HG02588 (cell line): ENCODE measurements around the gene PRSS57.
"Not testable (repeated sequence)": the region's sequence is repeated elsewhere in the genome, so short reads cannot be mapped to it uniquely, and the experiment has no call there.

ENCODE experiments used
- ATAC-seq: cut with Tn5 transposase; IDR thresholded peaks from one replicate; pipeline ENCODE4 v1.9.1; 2021; ENCODE audit warnings: mild to moderate bottlenecking, moderate library complexity; ENCODE audit not compliant: unreplicated experiment

The PRSS57 gene

DNA sequence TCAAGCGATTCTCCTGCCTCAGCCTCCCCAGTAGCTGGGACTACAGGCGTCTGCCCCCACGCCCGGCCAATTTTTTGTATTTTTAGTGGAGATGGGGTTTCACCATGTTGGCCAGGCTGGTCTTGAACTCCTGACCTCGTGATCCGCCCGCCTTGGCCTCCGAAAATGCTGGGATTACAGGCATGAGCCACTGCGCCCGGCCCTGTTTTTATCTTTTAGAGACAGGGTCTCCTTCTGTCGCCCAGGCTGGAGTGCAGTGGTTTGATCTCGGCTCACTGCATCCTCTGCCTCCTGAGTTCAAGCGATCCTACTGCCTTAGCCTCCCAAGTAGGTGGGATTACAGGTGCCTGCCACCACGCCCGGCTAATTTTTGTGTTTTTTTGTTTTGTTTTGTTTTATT lies 3.3 kb upstream of the PRSS57 start:
- not testable (repeated sequence) for ATAC-seq

DNA sequence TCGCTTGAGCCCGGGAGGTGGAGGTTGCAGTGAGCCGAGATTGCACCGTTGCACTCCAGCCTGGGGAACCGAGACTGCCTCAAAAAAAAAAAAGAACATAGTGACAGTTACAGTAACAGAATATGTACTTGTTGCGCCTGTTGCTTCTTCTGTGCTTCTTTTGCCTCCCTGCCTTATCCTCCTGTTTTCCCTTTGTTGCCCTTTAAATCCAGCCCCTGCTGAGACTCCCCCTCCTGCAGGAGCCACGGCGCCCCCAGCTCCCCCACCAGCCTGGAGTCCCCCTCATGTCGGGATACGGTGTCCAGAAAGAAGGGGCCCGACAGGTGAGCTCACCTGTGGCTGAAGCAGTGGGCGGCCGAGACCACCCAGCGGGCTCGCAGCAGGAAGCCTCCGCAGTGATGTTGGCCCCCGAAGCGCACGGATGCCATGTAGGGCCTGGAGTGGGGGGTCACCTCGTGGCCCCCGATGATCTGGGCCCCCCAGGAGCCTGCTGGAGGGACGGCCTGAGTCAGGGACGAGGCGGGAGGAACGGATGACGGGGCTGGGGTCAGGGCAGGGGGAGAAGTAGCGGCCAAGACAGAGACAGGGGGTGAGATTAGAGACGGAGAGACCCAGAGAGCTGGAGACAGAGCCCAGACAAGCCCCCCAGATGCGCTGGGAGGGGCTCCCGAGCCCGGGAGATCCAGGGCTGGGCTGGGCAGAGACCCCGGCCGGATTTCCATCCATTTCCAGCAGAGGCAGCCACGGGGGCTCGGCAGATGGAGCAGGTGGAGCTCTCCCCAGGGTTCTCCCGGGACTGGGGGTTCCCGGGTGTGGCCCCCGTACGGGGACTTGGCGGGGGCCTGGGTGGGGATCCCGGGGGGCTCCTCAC lies 536 bp downstream of the PRSS57 start:
- no peak for ATAC-seq

DNA sequence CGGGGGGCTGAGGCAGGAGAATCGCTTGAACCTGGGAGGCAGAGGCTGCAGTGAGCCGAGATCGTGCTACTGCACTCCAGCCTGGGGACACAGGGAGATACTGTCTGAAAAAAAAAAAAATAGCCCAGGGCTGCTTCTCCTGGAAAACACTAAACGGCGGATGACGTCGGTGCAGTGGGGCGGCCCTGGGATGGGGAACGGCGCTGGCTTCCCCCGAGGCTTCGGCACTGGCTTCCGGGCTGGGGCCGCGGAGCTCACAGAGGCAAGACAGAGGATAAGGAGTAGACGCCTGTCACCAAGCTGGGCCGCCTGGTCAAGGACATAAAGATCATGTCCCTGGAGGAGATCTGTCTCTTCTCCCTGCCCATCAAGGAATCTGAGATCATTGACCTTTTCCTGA lies 5.0 kb downstream of the PRSS57 start:
- ATAC-seq: no peak

DNA sequence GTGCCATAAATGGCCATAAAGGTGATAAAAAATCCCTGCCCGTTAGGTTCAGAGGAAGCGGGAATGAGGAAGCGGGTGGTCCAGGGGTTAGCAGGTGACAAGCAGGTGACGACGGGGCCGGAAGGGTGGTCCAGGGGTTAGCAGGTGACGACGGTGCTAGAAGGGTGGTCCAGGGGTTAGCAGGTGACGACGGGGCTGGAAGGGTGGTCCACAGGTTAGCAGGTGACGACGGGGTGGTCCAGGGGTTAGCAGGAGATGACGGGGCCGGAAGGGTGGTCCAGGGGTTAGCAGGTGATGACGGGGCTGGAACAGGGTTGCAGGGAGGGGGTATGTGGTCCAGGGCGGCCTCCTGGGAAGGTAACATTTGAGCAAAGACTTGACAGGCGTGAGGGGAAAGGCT lies 6.3 kb downstream of the PRSS57 start:
- ATAC-seq: no peak

DNA sequence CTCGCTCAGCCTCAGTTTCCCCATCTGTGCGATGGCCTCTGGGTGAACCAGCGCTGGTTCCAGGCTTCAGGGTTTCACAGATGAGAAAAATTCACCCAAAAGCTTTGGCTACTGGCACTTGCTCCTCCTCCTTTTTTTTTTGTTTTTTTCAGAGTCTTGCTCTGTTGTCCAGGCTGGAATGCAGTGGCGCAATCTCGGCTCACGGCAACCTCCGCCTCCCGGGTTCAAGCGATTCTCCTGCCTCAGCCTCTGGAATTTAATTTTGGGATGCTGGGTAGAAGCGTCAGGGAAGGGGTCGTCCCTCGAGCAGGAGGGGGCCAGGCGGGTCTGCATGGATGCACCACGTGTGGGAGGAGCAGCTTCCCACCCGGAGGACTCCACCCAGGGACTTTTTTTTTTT lies 7.0 kb downstream of the PRSS57 start:
- no peak for ATAC-seq

DNA sequence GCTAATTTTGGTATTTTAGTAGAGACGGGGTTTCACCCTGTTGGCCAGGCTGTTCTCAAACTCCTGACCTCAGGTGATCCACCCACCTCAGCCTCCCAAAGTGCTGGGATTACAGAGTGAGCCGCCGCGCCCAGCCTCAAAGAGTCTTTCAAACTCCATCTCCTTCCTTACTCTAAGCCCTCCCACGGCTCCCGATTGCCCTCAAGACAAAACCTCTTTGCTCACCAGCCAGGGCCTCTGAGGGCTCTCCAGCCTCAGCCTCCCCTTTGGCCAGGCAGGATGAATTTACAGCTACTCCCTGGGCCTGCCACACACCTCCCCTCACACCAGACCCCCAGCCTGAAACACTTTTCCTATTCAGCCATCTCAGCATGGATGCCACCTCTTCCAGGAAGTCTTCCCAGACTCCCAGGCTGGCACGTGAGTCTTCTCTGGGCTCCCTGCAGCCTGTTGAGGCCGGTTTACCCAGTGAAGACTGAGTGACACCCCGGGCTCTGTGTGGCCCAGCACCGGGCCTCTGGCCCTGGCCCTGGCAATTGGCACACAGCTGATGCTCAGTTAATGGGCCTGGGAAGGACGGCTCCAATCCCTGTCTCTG lies 7.6 kb downstream of the PRSS57 start:
- no peak for ATAC-seq

DNA sequence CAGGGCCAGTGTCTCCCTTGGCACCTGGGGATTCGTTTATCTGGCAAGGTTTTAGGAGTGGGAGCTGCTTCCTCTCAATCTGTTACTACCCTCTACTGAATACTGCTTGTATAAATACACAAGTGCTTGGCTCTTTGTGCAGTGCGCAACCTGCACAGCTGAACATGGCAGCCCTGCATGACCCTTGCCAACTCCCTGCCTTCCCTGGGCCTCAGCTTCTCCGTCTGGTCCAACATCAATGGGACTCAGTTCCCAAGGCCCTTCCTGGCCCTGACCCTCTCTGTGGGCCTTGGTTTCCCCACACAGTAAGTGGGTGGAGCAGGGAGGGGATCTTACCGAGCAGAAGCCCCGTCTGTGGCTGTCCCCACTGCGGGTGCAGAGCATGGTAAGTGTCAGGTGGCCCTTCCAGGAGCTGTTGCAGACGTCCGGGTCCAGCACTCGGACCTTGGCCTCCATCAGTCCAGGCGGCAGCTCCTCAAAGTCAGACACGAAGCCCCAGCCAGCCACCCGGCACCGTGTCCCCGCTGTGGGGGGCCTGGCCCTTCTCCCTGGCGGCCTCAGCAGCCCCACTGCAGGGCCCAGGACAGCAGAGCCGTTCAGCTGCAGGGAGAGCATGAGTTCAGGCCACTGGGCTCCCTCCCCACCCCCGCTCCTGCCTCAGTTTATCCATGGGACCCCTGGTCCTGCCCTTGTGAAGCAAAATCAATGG lies 8.5 kb downstream of the PRSS57 start:
- ATAC-seq: no peak

DNA sequence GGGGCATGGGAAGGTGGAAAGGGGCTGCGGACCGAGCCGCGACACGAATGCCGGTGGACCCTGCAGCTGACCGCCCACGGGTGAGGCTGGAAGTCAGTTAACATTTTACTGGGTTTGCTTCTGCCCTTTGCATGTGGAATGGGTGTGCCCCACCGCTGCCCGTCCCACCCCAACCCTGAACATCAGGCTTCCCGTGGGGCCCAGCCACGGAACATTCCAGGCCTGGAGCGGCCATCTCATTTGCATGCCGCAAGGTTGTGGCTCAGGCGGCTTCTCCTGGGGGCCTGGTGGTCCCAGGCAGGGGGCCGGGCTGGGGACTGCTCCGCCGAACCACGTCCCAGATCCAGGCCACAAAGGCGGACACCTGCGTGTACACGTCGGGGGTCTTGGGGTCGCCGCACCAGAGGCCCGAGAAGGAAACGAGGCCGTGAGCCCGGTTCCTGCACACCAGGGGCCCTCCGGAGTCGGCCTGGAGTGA lies 9.8 kb downstream of the PRSS57 start:
- no peak for ATAC-seq

DNA sequence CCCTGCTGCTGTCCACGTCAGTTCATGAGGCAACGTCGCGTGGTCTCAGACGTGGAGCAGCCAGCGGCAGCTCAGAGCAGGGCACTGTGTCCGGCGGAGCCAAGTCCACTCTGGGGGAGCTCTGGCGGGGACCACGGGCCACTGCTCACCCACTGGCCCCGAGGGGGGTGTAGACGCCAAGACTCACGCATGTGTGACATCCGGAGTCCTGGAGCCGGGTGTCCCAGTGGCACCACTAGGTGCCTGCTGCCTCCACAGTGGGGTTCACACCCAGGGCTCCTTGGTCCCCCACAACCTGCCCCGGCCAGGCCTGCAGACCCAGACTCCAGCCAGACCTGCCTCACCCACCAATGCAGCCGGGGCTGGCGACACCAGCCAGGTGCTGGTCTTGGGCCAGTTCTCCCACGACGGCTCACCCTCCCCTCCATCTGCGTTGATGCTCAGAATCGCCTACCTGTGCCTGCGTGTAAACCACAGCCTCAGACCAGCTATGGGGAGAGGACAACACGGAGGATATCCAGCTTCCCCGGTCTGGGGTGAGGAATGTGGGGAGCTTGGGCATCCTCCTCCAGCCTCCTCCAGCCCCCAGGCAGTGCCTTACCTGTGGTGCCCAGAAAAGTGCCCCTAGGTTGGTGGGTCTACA lies 12.5 kb downstream of the PRSS57 start:
- no peak for ATAC-seq

DNA sequence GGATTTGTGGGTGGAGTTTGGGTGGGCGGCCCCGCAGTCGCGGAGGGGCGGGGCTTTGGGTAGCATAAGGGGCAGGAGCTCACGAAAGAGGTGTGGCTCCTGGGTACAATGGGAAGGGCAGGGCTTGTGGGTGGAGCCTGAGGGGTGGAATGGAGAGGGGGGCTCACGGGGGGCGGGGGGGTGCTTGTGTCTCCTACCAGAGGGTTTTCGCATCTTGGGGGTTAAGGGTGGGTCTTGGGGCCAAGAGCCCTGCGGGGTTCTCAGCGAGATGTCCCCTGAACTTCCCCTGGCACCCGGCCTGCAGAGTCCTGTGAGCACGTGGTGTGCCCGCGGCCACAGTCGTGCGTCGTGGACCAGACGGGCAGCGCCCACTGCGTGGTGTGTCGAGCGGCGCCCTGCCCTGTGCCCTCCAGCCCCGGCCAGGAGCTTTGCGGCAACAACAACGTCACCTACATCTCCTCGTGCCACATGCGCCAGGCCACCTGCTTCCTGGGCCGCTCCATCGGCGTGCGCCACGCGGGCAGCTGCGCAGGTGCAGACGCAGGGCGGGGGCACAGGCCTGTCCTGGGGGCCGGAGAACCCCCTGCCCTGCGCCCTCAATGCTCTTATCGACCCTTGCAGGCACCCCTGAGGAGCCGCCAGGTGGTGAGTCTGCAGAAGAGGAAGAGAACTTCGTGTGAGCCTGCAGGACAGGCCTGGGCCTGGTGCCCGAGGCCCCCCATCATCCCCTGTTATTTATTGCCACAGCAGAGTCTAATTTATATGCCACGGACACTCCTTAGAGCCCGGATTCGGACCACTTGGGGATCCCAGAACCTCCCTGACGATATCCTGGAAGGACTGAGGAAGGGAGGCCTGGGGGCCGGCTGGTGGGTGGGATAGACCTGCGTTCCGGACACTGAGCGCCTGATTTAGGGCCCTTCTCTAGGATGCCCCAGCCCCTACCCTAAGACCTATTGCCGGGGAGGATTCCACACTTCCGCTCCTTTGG lies 13.9 kb downstream of the PRSS57 start:
- ATAC-seq: no peak

DNA sequence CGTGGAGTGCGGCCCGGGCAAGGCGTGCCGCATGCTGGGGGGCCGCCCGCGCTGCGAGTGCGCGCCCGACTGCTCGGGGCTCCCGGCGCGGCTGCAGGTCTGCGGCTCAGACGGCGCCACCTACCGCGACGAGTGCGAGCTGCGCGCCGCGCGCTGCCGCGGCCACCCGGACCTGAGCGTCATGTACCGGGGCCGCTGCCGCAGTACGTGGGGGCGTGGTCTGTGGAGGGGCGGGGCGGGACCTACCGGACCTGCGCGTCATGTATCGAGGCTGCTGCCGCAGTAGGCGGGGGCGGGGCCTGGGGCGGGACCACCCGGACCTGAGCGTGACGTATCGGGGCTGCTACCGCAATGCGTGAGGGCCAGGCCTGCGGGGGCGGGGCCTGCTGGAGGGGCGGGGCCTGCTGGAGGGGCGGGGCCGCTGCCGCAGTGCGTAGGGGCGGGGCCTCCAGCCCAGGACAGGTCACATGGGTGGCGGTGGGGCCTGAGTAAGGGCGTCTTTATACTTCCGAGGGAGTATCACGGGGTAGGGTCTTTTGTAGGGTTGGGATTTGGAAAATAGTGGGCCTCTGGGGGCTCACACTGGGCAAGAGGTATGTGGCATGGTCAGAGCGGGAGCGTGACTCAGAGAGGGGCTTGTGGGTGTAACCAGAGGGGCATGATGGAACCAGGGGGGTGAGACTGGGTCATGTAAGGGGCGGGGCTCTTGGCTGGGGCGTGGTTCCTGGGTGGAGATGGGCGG lies 14.8 kb downstream of the PRSS57 start:
- peak; percentile 63 for ATAC-seq

DNA sequence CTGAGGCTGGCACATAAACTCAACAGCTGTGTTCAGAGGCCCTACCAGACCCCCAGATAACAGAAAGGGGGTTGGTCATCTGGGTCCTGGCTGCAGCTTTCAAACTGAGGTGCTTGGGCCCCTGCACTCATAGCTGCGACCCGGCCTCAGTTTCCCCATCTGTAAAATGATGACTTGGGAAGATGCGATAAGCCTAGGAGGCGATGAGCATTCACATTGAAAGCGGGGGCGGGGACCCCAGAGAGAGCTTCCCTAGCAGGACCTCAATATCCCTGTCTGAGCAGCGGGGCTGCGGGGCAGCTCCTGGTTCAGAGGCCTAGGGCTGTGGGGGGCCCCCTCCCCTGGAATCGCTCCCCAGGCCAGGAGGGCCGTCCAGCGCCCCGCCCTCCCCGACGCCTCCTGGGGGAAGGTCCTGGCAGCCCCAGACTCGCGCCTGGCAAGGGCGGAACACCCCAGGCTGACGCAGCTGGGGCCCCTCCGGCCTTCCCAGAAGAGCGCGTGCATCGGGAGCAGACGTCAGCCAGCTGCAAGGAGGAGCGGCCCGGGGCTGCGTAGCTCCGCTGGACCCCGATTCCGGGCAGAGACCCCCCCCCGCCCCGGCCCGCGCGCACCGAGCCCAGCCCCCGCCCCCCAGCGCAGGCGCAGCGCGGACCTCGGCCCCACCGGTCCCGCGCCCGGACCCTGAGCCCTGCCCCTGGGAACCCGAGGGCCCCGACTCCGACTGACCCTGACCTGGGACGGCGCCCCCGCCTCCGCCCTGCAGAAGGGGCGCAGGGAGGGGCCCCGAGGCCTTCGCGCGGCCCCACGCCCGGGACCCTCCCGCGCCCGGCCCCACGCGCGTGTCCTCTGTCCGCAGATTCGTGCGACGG lies 15.6 kb downstream of the PRSS57 start:
- peak; percentile 16 for ATAC-seq

DNA sequence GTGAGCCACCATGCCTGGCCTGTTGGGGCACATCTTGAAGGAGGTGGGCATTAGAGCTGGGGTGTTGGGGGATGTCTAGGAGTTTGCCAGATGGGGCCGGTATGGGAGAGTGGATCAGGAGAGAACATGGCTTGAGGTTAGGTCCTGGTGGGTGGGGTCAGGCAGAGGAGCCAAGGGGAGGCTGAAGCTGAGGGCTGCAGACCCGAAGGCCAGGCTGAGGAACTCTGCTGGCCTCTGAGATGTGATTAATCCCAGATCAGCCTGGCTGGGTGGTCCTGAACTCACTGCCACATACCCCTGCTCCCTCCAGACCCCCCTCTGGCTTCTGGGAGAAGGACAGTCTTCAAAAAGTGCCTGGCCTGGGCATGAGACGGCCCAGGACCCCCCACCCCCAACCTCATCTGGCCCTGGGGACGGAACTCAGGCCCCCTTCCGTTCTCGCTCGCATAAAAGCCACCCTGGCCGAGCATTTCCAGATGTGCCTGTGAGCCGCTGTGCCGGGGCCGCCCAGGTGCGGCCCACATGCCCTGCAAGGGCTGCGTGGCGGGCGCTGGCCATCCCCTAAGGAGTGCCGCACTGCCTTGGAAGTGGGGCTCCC lies 16.4 kb downstream of the PRSS57 start:
- ATAC-seq: no peak

DNA sequence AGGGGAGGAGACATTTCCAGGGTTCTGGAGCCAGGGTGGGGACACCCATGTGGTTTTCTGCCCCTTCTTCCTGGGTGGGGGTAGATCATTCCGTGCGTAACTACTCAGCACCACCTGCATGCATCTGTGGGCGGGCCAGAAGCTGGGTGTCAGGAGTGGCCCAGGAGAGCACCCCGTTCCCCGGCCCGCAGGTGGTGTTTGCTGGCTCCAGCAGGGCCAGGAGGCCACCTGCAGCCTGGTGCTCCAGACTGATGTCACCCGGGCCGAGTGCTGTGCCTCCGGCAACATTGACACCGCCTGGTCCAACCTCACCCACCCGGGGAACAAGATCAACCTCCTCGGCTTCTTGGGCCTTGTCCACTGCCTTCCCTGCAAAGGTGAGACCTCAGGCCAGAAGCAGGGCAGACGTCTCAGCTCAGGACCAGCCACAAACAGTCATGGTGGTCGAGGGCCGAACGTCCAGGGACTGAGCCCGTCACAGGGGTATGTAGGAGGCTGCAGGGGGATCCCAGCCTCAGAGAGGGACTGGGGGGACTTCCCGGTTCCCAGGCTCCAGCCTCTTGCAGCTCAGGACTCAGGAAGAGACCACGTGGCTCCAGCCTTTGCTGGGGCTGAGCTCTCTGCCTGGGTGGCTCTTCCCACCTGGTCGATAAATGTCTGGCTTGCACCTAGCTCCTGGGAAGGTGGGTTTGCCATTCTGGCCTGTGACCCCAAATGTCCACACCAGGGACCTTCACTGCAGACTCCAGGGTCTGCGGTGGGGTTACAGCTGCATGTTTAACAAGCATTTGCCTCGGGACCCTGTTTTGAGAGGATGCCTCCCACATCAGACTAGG lies 17.4 kb downstream of the PRSS57 start:
- no peak for ATAC-seq

DNA sequence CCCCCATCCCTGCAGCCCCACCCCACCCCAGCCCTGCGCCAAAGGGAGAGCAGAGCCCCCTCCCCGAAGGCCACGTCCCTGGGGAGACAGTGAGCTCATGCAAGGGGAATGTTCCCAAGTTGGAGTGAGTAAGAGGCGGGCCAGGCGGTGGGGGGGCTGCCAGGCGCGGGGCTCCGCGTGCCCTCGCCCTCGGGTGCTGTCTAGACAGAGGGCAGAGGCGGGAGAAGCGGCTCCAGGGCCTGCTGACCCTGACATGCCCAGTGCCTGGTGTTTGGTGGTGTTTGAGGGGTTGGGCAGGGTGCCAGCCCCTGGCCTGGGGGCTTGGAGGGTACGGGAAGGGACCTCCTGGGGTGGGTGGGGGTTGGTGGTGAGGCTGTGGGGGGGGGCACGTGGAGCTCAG lies 18.1 kb downstream of the PRSS57 start:
- no peak for ATAC-seq

DNA sequence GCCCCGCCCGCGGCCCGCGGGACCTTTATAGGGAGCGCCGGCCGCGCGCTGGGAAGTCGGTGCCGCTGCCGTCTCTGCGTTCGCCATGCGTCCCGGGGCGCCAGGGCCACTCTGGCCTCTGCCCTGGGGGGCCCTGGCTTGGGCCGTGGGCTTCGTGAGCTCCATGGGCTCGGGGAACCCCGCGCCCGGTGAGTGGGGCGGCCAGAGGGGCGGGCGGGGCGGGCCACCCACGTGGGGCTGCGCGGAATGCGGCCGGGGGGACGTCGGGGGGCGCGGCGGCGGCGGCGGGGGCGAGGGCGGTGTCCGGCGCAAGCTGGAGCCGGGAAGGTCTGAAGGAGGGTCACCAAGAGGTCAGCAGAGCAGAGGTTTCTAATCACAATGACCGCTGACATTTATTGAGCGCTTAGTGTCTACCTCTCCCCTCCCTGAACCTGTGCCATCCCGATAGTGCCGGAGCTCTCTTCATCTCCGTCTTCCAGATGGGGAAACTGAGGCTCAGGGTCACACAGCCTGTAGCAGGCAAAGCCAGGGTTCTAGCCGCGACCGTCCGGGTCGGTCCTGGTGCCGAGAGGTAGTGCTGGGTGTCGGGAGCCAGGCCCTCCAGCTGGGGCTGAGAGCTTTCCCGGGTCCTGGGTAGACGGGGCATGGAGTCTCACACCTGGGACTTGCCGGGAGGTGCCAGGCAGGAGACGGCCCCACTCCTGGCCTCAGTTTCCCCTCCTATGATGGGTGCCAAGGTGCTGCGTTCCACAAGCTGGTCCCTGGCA lies 18.7 kb downstream of the PRSS57 start, which contains the start of gene FSTL3:
FSTL3 (plus strand) TSS at position 54 of the 767 bp plus-strand sequence; CDS start at position 86, 32 bp downstream.
- no peak for ATAC-seq
